Measurements from ENCODE around the gene HMG20A.

- TF ChIP-seq CTCF (IDR thresholded peaks at IDR 0.05) (no peak), POLR2A (IDR thresholded peaks at IDR 0.05) (no peak), POLR2AphosphoS5 (IDR thresholded peaks at IDR 0.05; ENCODE audit: insufficient read depth in 1 of 2, low read depth in 1 of 2) (no peak)
These were observed 94.9 kb downstream of the HMG20A start for GRCh38 chr15:77515613-77516012.
